CD4-positive, alpha-beta T cell treated with Interleukin-6 at 100 ng/mL for 8 hours (primary cell): ENCODE data around the gene TMEM135.
"Not testable (repeated sequence)": the region's sequence is repeated elsewhere in the genome, so short reads cannot be mapped to it uniquely, and the experiment has no call there.

Experiments used
- DNase-seq: peaks from one replicate; pipeline ENCODE4 v3.0.0-alpha.2; 2020; ENCODE audit warnings: mixed read lengths, low spot score

The TMEM135 gene

GRCh38 chr11:87142594-87142993 lies 104.9 kb downstream of the TMEM135 start:
- no peak for DNase-seq

DNA sequence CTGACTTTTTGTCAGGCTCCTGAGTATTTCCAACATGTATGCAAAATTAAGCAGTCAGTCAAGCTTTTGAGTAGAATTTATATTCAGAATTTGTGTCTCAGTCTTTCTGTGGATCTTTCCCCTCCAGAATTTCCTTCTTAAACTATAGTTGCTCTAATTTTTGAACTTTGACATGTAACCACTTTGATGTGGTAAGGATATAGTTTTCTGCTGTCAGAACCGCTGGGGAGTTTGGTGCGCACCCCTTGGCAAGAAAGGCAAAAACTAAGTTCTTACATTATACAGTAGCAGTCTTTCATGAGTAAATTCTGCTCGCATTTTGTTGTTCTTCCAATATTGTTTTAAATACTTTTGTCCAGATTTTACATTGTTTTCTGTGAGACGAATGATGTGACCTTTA lies 105.9 kb downstream of the TMEM135 start:
- DNase-seq = no peak

DNA sequence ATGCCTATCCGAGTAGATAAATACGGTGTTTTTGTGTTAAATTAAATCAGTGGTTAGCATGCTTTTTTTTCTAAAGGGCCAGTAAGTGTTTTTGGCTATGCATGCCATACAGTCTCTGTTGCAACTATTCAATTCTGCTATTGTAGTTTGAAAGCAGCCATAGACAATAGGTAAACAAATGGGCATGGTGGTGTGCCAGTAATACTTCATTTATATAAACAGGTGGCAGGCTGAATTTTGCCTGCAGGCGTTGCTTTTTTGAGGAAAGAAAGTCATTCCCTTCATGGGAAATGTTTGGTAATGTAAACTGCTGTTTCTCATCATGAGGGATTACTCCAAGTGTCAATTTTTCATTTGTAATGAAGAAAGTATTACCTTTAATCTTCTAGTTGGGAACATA lies 106.5 kb downstream of the TMEM135 start:
- no peak for DNase-seq

DNA sequence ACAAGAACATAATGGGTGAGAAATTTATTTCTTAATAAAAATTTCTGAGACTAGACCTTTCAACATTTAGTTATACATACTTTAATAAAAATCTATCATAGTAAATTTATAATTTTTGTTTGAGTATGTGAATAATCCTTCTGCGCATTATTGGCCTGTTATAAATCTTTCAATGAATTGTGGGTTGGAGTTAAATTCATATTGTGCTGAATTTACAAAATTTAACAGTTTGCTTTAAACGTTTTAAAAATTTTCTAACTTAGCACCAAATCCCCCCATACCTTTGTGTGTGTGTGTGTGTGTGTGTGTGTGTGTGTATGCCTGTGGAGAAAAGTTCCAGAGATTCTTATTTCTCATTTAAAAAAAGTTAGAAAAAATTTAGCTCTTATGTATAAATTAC lies 111.0 kb downstream of the TMEM135 start:
- no peak for DNase-seq

DNA sequence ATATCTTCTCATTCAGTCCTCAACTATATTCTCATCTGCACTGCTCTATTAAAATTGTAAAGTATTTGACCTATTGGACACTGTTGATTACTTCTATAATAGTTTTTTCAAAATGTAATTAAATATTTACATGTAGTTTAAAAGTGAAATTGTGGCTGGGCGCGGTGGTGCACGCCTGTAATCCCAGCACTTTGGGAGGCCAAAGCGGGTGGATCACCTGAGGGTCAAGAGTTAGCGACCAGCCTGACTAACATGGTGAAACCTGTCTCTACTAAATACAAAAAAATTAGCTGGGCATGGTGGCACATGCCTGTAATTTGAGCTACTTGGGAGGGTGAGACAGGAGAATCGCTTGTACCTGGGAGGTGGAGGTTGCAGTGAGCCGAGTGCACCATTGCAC lies 112.0 kb downstream of the TMEM135 start:
- not testable (repeated sequence) for DNase-seq

DNA sequence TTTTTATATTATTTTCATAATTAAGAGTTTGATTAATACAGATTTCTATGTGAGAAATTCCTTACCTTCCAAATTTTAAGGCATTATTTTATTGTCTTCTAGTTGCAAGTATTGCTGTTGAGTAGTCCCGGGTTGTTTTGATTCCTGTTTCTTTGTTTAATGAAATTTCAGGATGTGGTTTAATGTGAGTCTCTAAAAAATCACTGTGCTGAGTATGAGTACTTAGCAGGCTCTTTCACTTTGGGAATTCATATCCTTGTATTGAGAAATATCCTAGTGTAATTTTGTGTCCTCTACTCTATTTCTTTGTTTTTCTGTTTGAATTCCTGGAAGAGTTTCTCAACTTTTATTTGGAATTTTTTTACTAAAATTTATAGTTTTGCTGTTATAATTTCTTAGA lies 113.2 kb downstream of the TMEM135 start:
- DNase-seq = no peak

GRCh38 chr11:87154246-87154645 lies 116.5 kb downstream of the TMEM135 start:
- no peak for DNase-seq

- no peak for DNase-seq
Measured at GRCh38 chr11:87156970-87157369, 119.2 kb downstream of the TMEM135 start.

GRCh38 chr11:87169076-87169475 lies 131.3 kb downstream of the TMEM135 start:
- not testable (repeated sequence) for DNase-seq

- no peak for DNase-seq
Measured at GRCh38 chr11:87173185-87174039, 135.7 kb downstream of the TMEM135 start.

DNA sequence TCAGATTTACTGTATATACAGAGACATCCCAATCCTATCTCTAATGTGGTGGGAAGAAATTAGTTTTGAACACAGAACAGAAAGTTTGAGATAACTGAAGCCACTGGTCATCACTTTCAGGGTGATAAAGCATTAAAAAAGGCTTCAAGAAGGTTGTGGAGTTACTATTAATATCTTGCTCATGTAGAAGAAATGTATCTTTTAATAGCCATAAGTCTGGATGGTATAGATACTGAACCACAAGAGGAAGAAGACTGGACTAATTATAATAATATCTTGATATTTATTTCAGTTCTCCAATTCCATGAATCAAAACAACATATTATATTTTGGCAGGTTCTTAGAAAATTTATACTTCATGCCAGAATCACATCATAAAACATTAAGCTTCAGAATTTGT lies 137.1 kb downstream of the TMEM135 start:
- DNase-seq = no peak

DNA sequence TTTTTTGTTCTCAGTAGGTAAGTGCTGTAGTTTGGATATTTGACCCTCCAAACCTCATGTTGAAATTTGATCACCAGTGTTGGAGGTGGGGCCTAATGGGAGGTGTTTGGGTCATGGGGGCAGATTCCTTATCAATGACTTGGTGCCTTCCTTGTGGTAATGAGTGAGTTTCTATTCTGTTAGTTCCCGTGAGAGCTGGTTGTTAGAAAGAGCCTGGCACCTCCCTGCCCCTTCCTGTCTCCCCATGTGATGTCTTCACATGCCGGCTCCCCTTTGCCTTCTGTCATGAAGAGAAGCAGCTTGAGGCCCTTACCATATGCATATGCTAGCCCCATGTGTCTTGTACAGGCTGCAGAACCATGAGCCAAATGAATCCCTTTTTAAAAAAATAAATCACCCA lies 138.3 kb downstream of the TMEM135 start:
- no peak for DNase-seq

- DNase-seq = no peak
Measured at GRCh38 chr11:87179621-87180020, 141.9 kb downstream of the TMEM135 start.

- no peak for DNase-seq
Measured at GRCh38 chr11:87180742-87181141, 143.0 kb downstream of the TMEM135 start.

GRCh38 chr11:87181143-87181542 lies 143.4 kb downstream of the TMEM135 start:
- no peak for DNase-seq

DNA sequence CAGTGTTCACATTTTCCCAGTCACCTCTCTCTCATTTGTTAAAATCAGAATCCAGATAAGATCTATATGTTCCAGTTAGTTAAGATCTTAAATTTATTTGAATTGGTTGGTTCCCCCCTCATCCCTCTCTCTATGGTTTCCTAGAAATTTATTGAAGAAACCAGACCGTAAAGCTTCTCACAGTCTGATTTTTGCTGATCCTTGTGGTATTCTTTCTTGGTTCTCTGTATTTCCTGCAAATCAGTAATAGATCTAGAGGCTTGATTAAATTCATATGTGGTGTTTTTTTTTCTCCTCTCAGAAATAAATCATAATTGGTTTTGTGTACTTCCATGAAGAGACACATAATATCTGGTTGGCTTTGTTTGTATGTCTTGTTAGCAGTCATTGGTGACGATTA lies 147.5 kb downstream of the TMEM135 start:
- no peak for DNase-seq

DNA sequence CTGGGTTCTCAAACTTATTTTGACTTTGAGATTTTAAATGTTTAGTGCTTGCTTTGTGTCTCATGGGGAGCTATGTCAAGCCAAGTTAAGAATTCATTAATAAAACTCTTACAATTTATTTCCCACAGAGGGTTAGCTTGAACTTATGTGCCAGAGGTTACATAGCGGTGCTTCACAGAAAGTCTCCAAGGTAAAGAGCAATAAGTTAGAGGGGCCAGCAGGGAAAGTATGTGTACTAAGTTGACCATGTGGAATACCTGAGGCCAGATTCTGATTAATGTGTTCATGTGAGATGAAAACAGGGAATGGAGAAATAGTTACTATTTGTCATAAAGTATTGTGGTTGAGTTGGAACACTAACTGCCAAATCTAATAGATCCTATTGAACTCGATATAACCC lies 149.3 kb downstream of the TMEM135 start:
- no peak for DNase-seq

DNA sequence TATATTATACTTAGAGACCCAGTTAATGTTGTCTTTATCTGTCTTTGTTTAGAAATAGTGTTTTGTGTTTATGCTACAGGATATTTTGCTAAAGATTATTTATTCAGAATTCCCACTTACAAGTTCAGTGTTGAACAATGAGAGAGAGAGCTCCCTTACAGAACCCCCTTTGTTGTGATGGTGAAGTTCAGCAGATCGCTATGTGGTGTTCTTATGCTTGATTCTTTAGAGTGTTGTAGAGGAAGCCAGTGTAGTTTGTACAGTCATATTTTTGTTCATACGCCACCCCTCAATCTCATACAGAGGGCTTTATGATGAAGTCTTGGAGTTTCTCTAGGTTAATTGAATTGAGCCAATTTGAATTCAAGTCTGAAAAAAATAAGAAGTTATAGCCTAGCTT lies 150.2 kb downstream of the TMEM135 start:
- DNase-seq = no peak

- DNase-seq = not testable (repeated sequence)
Measured at GRCh38 chr11:87188396-87188795, 150.7 kb downstream of the TMEM135 start.

GRCh38 chr11:87188921-87189320 lies 151.2 kb downstream of the TMEM135 start:
- not testable (repeated sequence) for DNase-seq

DNA sequence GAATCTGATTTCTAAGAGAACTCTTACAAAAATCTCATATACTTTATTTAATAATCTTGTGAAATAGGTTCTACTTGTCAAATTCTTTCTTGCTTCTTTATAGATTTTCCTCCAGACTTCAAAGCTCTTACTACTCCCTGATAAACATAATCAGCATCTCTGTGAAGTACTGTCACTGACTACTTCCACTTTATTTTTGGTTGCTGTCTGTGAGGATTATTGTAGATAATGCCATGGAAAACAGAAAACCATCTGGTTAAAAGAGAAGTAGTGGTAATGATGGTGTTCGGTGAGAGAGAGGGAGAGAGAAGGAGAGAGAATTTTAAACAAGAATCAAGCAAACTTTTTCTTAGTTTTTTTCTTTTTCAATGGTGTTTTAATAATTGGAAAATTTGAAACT lies 152.3 kb downstream of the TMEM135 start:
- DNase-seq = no peak

GRCh38 chr11:87193756-87194470 lies 156.2 kb downstream of the TMEM135 start:
- DNase-seq = no peak
